GM12878 (cell line): ENCODE data around the gene SERPINB6. TPM values are rescaled to one million over a fixed set of nuclear protein-coding genes. Genes with fewer than 3 reads are reported as not detected.
A peak's percentile ranks its signal among the peaks of the same experiment; 100 is the strongest.

ENCODE experiments used
- ATAC-seq: fragments of 200-7000 bp; cut with Tn5 transposase; 3 replicates; pipeline ENCODE4 v1.9.1; 2020; ENCODE audit warnings: mild to moderate bottlenecking, moderate library complexity
- BruUV-seq: library from RNA; stranded (reverse); fragments of 400-500 nt; replicated peaks from 2 replicates; lab custom pipeline; 2021; lab: Mats Ljungman, UMichigan
- CTCF ChIA-PET: fragments of 300-600 bp; sonication (Branson Sonifier 250); formaldehyde crosslinking; extraction: SDS; loops from one replicate; lab custom pipeline; 2021; ENCODE audit warnings: inconsistent platforms; lab: Yijun Ruan, JAX
- POLR2A ChIA-PET: fragments of 350-600 bp; formaldehyde crosslinking; extraction: SDS; loops from one replicate; lab custom pipeline; 2021; ENCODE audit warnings: inconsistent platforms; lab: Charles Lee
- RAD21 ChIA-PET: fragments of 300-600 bp; sonication (Branson Sonifier 250); formaldehyde crosslinking; loops from one replicate; lab custom pipeline; 2023; ENCODE audit warnings: antibody characterized with exemption; ENCODE audit not compliant: unreplicated experiment; lab: Charles Lee
- SMC1A ChIA-PET: fragments of 300-600 bp; sonication (Branson Sonifier 250); formaldehyde crosslinking; loops from one replicate; lab custom pipeline; 2023; ENCODE audit not compliant: unreplicated experiment, uncharacterized antibody; lab: Charles Lee
- DNase-seq: peaks from one replicate; pipeline ENCODE4 v3.0.0-alpha.2; 2011; ENCODE audit warnings: low read depth, low spot score
- FAIRE-seq: peaks from 3 replicates; lab custom pipeline; 2011; peaks lifted over from hg19 to GRCh38; lab: Jason Lieb, UNC
- H2AFZ ChIP-seq: 2 replicates; pipeline ENCODE4 v1.6.0; 2011; ENCODE audit warnings: low read depth, low read length, control low read depth; ENCODE audit not compliant: control insufficient read depth
- H3K27ac ChIP-seq: 2 replicates; pipeline ENCODE4 v1.5.1; 2011; ENCODE audit warnings: control low read depth; ENCODE audit not compliant: control insufficient read depth, insufficient read depth
- H3K27me3 ChIP-seq, 2 experiments: replicated peaks in 1 of 2; 2 replicates each; pipeline versions ENCODE4 v1.6.0 to v1.6.1; 2011; ENCODE audit warnings: low read length in 1 of 2; ENCODE audit not compliant: control insufficient read depth in 2 of 2, insufficient read depth in 2 of 2
- H3K36me3 ChIP-seq, 2 experiments: 2 replicates each; pipeline ENCODE4 v1.5.1; 2011; ENCODE audit warnings: low read length in 1 of 2; ENCODE audit not compliant: control insufficient read depth in 2 of 2, insufficient read depth in 2 of 2
- H3K4me1 ChIP-seq: 2 replicates; pipeline ENCODE4 v1.6.1; 2011; ENCODE audit warnings: mild to moderate bottlenecking, low read length, moderate library complexity, mixed read lengths; ENCODE audit not compliant: control insufficient read depth, insufficient read depth
- H3K4me2 ChIP-seq: 2 replicates; pipeline ENCODE4 v1.6.0; 2011; ENCODE audit warnings: control low read depth; ENCODE audit not compliant: control insufficient read depth, insufficient read depth
- H3K4me3 ChIP-seq: fragments of 200-600 bp; sonication (generic); 2 replicates; pipeline ENCODE4 v1.5.1; 2016
- H3K79me2 ChIP-seq: 2 replicates; pipeline ENCODE4 v1.6.0; 2011; ENCODE audit warnings: low read length; ENCODE audit not compliant: control insufficient read depth, insufficient read depth
- H3K9ac ChIP-seq: 2 replicates; pipeline ENCODE4 v1.8.0; 2011; ENCODE audit warnings: low read length, control low read depth, mixed read lengths; ENCODE audit not compliant: control insufficient read depth, insufficient read depth
- H3K9me3 ChIP-seq: replicated peaks from 3 replicates; pipeline ENCODE4 v1.5.1; 2011; ENCODE audit warnings: mild to moderate bottlenecking, low read length; ENCODE audit not compliant: control insufficient read depth, insufficient read depth
- H4K20me1 ChIP-seq: 2 replicates; pipeline ENCODE4 v1.6.0; 2011; ENCODE audit not compliant: control insufficient read depth, insufficient read depth
- BCL11A ChIP-seq: IDR thresholded peaks from 2 replicates; pipeline ENCODE4 v1.6.1; 2011; ENCODE audit warnings: low read depth, low read length
- BHLHE40 ChIP-seq, 2 experiments: fragments of 450-650 bp in 1 of 2; IDR thresholded peaks; 2 replicates each; pipeline ENCODE4 v1.6.1; 2011 to 2017; ENCODE audit warnings: low read depth in 2 of 2, borderline replicate concordance in 1 of 2, improper control_type of control experiment in 1 of 2, low read length in 1 of 2, mild to moderate bottlenecking in 1 of 2
- BMI1 ChIP-seq: fragments of 450-650 bp; IDR thresholded peaks from 2 replicates; pipeline ENCODE4 v1.6.1; 2016; ENCODE audit warnings: mild to moderate bottlenecking, moderate library complexity, borderline replicate concordance
- IKZF1 ChIP-seq: fragments of 450-650 bp; conservative IDR thresholded peaks from 2 replicates; pipeline ENCODE4 v1.6.1; 2017; ENCODE audit warnings: antibody characterized with exemption, mild to moderate bottlenecking
- IKZF2 ChIP-seq, 2 experiments: fragments of 450-650 bp; IDR thresholded peaks; 2 replicates each; pipeline ENCODE4 v1.6.1; 2017; ENCODE audit warnings: mild to moderate bottlenecking in 2 of 2, moderate library complexity in 2 of 2
- MTA2 ChIP-seq: fragments of 450-650 bp; IDR thresholded peaks from 2 replicates; pipeline ENCODE4 v1.6.1; 2016; ENCODE audit warnings: low read depth, mild to moderate bottlenecking, moderate library complexity
- NR2F1 ChIP-seq: fragments of 450-650 bp; conservative IDR thresholded peaks from 2 replicates; pipeline ENCODE4 v1.6.1; 2017; ENCODE audit warnings: mild to moderate bottlenecking
- POU2F2 ChIP-seq: IDR thresholded peaks from 3 replicates; pipeline ENCODE4 v1.6.1; 2011; ENCODE audit warnings: low read depth, mild to moderate bottlenecking, low read length, borderline replicate concordance
- SIX5 ChIP-seq: IDR thresholded peaks from 2 replicates; pipeline ENCODE4 v1.6.1; 2011; ENCODE audit warnings: mild to moderate bottlenecking, low read depth, low read length, moderate library complexity; ENCODE audit not compliant: severe bottlenecking
- SMC3 ChIP-seq: IDR thresholded peaks from 2 replicates; pipeline ENCODE4 v1.6.1; 2011; ENCODE audit warnings: low read length, improper control_type of control experiment, borderline replicate concordance
- SPI1 ChIP-seq: IDR thresholded peaks from 2 replicates; pipeline ENCODE4 v1.6.1; 2011; ENCODE audit warnings: low read depth, mild to moderate bottlenecking, low read length, moderate library complexity, borderline replicate concordance; ENCODE audit not compliant: insufficient read depth
- TARDBP ChIP-seq: IDR thresholded peaks from 2 replicates; pipeline ENCODE4 v1.6.1; 2016; ENCODE audit warnings: borderline replicate concordance
- TCF12 ChIP-seq: IDR thresholded peaks from 2 replicates; pipeline ENCODE4 v1.6.1; 2011; ENCODE audit warnings: low read depth, mild to moderate bottlenecking, low read length
- ZBED1 ChIP-seq: IDR thresholded peaks from 2 replicates; pipeline ENCODE4 v1.6.1; 2016; ENCODE audit warnings: borderline replicate concordance
- ZNF207 ChIP-seq: fragments of 450-650 bp; IDR thresholded peaks from 2 replicates; pipeline ENCODE4 v1.6.1; 2014; ENCODE audit warnings: antibody characterized with exemption, mild to moderate bottlenecking, borderline replicate concordance
- WGBS: methylation state at CpG from one replicate; pipeline ENCODE4 v1.1.6; 2016; ENCODE audit warnings: low lambda C conversion rate; ENCODE audit not compliant: insufficient replicate concordance, insufficient coverage; ENCODE audit errors: missing lambda C conversion rate; 5-methylcytosine and 5-hydroxymethylcytosine counted together
- in situ Hi-C: fragments of 300-500 bp; cut with MboI; formaldehyde crosslinking; loops from 9 replicates; pipeline ENCODE4 v1.14.3; 2018; ENCODE audit warnings: mixed read lengths
- intact Hi-C: fragments of 100-400 bp; cut with micrococcal nuclease; formaldehyde crosslinking; loops from one replicate; pipeline ENCODE4 v1.14.2; 2022; ENCODE audit not compliant: unreplicated experiment
- polyA plus RNA-seq, 11 experiments: library from polyadenylated mRNA; depleted of rRNA in 4 of 11; unstranded in 6 of 11; stranded (reverse) in 5 of 11; fragments of >200 nt; fragmentation: Nextera tagmentation in 4 of 11; fragmentation: Illumina TruSeq in 1 of 11; extraction: Ambion mirVana in 4 of 11; extraction: Trizol in 1 of 11; gene quantifications; 1 replicate in 1 of 11; 2 replicates in 10 of 11; pipeline versions ENCODE4 v1.2.1 to v1.2.3, GENCODE V29; 2011 to 2016; ENCODE audit warnings: inconsistent platforms in 2 of 11, missing spikeins in 2 of 11, low read depth in 1 of 11
- total RNA-seq, 4 experiments: library from RNA; depleted of rRNA in 3 of 4; stranded (reverse); fragments of >200 nt in 3 of 4; fragmentation: Illumina TruSeq in 1 of 4; extraction: Trizol in 1 of 4; gene quantifications; 2 replicates each; pipeline versions ENCODE4 v1.2.1 to v1.2.3, GENCODE V29; 2013 to 2021
- TF ChIP-seq, protein P1 (sequence below): IDR thresholded peaks from 2 replicates; pipeline ENCODE4 v1.6.1; 2011; ENCODE audit warnings: borderline replicate concordance, low read depth, mild to moderate bottlenecking, moderate library complexity, mixed read lengths, low read length; ENCODE audit not compliant: insufficient read depth; ENCODE audit errors: extremely low read length
- TF ChIP-seq, protein P2 (sequence below): fragments of 450-650 bp; IDR thresholded peaks from 2 replicates; pipeline ENCODE4 v1.6.1; 2014; ENCODE audit warnings: mild to moderate bottlenecking
- TF ChIP-seq, protein P3 (sequence below): IDR thresholded peaks from 2 replicates; pipeline ENCODE4 v1.6.1; 2012; ENCODE audit warnings: low read depth, low read length, improper control_type of control experiment

The SERPINB6 gene
- total and polyA plus RNA-seq, 10 of the 15 experiments (the other 5 are each of a cell fraction or from before 2014, with no cell fraction given) = 0.37 to 2.2 (median 0.68) TPM; not detected in 1

DNA sequence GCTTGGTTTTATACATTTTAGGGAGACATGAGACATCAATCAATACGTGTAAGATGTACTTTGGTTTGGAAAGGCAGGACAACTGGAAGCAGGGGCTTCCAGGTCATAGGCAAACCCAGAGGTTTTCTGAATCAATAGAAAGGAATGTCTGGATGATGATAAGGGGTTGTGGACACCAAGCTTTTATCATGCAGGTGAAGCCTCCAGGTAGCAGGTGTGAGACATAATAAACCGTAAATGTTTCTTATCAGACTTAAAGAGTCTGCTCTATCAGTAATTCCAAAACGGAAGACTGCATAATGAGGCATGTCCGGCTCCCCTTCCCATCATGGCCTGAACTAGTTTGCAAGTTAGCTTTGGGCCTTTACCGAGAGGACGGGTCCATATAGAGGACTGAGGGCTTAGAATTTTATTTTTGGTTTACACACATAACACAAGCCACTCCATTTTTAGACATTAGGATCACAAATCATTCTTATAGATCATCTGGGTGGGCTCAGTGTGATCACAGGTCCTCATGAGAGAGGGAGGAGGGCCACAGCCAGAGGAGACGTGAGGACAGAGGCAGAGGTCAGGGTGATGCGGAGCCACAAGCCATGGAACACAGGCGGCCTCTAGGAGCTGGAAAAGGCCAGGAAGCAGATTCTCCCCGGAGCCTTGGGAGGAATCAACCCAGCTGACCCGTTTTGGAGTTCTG, 57.6 kb downstream of the SERPINB6 start (continued):
- TF ChIP-seq SIX5 (no peak), SMC3 (no peak), TARDBP (no peak), ZBED1 (no peak)
- TF ChIP-seq, protein P1, sequence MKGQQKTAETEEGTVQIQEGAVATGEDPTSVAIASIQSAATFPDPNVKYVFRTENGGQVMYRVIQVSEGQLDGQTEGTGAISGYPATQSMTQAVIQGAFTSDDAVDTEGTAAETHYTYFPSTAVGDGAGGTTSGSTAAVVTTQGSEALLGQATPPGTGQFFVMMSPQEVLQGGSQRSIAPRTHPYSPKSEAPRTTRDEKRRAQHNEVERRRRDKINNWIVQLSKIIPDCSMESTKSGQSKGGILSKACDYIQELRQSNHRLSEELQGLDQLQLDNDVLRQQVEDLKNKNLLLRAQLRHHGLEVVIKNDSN = no peak
- TF ChIP-seq, protein P2, sequence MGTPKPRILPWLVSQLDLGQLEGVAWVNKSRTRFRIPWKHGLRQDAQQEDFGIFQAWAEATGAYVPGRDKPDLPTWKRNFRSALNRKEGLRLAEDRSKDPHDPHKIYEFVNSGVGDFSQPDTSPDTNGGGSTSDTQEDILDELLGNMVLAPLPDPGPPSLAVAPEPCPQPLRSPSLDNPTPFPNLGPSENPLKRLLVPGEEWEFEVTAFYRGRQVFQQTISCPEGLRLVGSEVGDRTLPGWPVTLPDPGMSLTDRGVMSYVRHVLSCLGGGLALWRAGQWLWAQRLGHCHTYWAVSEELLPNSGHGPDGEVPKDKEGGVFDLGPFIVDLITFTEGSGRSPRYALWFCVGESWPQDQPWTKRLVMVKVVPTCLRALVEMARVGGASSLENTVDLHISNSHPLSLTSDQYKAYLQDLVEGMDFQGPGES = no peak

DNA sequence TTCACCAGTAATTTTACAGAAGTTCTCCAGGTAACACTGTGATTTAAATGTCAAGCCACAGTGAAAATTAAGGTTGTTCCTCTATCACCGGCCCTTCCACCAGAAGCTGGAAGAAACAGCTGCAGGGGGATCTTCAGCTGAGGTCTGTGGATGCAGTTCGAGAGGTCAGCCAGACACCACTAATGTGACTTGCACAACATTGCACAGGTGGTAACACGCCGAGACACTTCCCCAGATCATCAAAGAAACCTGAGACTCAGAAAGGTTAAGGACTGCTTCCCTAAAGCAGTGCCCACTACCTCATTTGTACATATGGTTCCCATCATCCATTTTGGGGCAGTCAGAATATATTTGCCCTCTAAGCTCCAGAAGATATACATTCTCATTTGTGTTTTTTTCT, 60.2 kb downstream of the SERPINB6 start:
- SMC1A ChIA-PET = interaction anchor here (0.6 to 3.0 kb wide), 31 partner anchors 8 to 173 kb away, joined by 3 to 136 read pairs (median 6); partner anchors contain the start of genes SERPINB1 and SERPINB9
- H3K9me3 ChIP-seq = no peaks in the 10 kb centered on the region; the same call in 2 of the 3 replicates
- H3K27me3 ChIP-seq = no peaks in the 10 kb centered on the region; a peak in 1 of 4 replicates
- POLR2A ChIA-PET = interaction anchor here (0.9 to 1.4 kb wide), 9 partner anchors 8 to 65 kb away, joined by 3 to 8 read pairs (median 3); partner anchors contain the start of gene SERPINB9
- H2AFZ ChIP-seq = no peak overlapping the region
- H3K79me2 ChIP-seq = no peaks in the 10 kb centered on the region
- H3K9ac ChIP-seq = no peak overlapping the region
- BruUV-seq = no TSS peak
- TF ChIP-seq SPI1 (peak; percentile 73; the same call in 1 of the 2 replicates), BMI1 (no peak), POU2F2 (0 out of 3 replicates have a peak, but pooled peaks have one; percentile 21), IKZF1 (peak; percentile 37), BHLHE40 (IDR thresholded peaks at IDR 0.05; ENCODE audit: borderline replicate concordance in 1 of 2, low read depth in 2 of 2, low read length in 1 of 2) (peak in 1 of 2 experiments; percentile 40; a peak in 1 of 4 replicates), BCL11A (0 out of 2 replicates have a peak, but pooled peaks have one; percentile 11), MTA2 (peak; percentile 44), ZNF207 (no peak), NR2F1 (peak; percentile 86), TCF12 (peak; percentile 83), IKZF2 (IDR thresholded peaks at IDR 0.05) (peak in 1 of 2 experiments; percentile 19; a peak in 2 of 4 replicates)
- TF ChIP-seq, protein P3, sequence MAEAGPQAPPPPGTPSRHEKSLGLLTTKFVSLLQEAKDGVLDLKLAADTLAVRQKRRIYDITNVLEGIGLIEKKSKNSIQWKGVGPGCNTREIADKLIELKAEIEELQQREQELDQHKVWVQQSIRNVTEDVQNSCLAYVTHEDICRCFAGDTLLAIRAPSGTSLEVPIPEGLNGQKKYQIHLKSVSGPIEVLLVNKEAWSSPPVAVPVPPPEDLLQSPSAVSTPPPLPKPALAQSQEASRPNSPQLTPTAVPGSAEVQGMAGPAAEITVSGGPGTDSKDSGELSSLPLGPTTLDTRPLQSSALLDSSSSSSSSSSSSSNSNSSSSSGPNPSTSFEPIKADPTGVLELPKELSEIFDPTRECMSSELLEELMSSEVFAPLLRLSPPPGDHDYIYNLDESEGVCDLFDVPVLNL = no peak
- TF ChIP-seq, all 136 proteins: peak for 9
- peaks cover 13% of the 10 kb centered on the region for H3K4me1 ChIP-seq
- H3K4me3 ChIP-seq = no peak overlapping the region
- no peak overlapping the region for H3K4me2 ChIP-seq
- no peaks in the 10 kb centered on the region for H4K20me1 ChIP-seq
- no peaks in the 10 kb centered on the region for H3K36me3 ChIP-seq
- intact Hi-C loops (loop anchor here (1.0 kb wide), 1 partner anchor 65 kb away; no protein-coding TSS in a partner anchor), in situ Hi-C loops (loop anchor here (10.0 kb wide), 1 partner anchor 66 kb away; the partner anchor contains the start of gene SERPINB1)
- CTCF ChIA-PET = interaction anchor here (0.6 to 5.0 kb wide), 39 partner anchors 11 to 665 kb away, joined by 3 to 143 read pairs (median 6); partner anchors contain the start of genes SERPINB1 and WRNIP1
- DNase-seq (no peak), FAIRE-seq (peak; percentile 52), ATAC-seq (peak; percentile 84)
- RAD21 ChIA-PET = interaction anchor here (0.7 to 2.0 kb wide), 26 partner anchors 8 to 143 kb away, joined by 3 to 88 read pairs (median 5); partner anchors contain the start of genes SERPINB1 and SERPINB9
- H3K27ac ChIP-seq = no peak overlapping the region
- 16% methylated on average over 4 of the region's 4 CpGs for WGBS
